ENCODE measurements around the gene PCDHGA10. TPM values are rescaled to one million over a fixed set of nuclear protein-coding genes. Genes with fewer than 3 reads are reported as not detected.

PCDHGA10 gene
- total and polyA plus RNA-seq, 9 of the 15 experiments (the other 6 are each of a cell fraction or from before 2014, with no cell fraction given) = 0.01 to 0.11 (median 0.05) TPM

- TF ChIP-seq, protein P1, sequence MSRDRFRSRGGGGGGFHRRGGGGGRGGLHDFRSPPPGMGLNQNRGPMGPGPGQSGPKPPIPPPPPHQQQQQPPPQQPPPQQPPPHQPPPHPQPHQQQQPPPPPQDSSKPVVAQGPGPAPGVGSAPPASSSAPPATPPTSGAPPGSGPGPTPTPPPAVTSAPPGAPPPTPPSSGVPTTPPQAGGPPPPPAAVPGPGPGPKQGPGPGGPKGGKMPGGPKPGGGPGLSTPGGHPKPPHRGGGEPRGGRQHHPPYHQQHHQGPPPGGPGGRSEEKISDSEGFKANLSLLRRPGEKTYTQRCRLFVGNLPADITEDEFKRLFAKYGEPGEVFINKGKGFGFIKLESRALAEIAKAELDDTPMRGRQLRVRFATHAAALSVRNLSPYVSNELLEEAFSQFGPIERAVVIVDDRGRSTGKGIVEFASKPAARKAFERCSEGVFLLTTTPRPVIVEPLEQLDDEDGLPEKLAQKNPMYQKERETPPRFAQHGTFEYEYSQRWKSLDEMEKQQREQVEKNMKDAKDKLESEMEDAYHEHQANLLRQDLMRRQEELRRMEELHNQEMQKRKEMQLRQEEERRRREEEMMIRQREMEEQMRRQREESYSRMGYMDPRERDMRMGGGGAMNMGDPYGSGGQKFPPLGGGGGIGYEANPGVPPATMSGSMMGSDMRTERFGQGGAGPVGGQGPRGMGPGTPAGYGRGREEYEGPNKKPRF (IDR thresholded peaks at IDR 0.05; ENCODE audit: low read depth, low read length) = no peak
- no peak for TF ChIP-seq ZNF140 (CRISPR knock-in tag; IDR thresholded peaks at IDR 0.05)
- TF ChIP-seq MAFK (IDR thresholded peaks at IDR 0.05; ENCODE audit: low read length) = no peak
- TF ChIP-seq STAT5B (CRISPR knock-in tag; IDR thresholded peaks at IDR 0.05) = no peak
- TF ChIP-seq ZNF561 (CRISPR knock-in tag; conservative IDR thresholded peaks at IDR 0.05) = no peak
- no peak for TF ChIP-seq XRCC4 (IDR thresholded peaks at IDR 0.05; ENCODE audit: extremely low read depth, insufficient read depth, insufficient read length)
- TF ChIP-seq ZNF133 (CRISPR knock-in tag; IDR thresholded peaks at IDR 0.05) = no peak
- TF ChIP-seq YY1 (IDR thresholded peaks at IDR 0.05; ENCODE audit: borderline replicate concordance in 1 of 3, control insufficient read depth in 1 of 3, extremely low read depth in 1 of 3, insufficient read depth in 3 of 3, insufficient read length in 1 of 3, insufficient replicate concordance in 2 of 3, low read depth in 1 of 3, low read length in 2 of 3) = peak in 1 of 3 experiments; percentile 56
- TF ChIP-seq, protein P2, sequence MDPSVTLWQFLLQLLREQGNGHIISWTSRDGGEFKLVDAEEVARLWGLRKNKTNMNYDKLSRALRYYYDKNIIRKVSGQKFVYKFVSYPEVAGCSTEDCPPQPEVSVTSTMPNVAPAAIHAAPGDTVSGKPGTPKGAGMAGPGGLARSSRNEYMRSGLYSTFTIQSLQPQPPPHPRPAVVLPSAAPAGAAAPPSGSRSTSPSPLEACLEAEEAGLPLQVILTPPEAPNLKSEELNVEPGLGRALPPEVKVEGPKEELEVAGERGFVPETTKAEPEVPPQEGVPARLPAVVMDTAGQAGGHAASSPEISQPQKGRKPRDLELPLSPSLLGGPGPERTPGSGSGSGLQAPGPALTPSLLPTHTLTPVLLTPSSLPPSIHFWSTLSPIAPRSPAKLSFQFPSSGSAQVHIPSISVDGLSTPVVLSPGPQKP (CRISPR knock-in tag; IDR thresholded peaks at IDR 0.05) = no peak
- TF ChIP-seq ZNF263 (CRISPR knock-in tag; IDR thresholded peaks at IDR 0.05; ENCODE audit: borderline replicate concordance) = no peak
- TF ChIP-seq THAP7 (CRISPR knock-in tag; IDR thresholded peaks at IDR 0.05) = no peak
- no peak for TF ChIP-seq EWSR1 (IDR thresholded peaks at IDR 0.05; ENCODE audit: borderline replicate concordance, low read depth, partially characterized antibody)
- no peak for TF ChIP-seq CEBPB (tag; IDR thresholded peaks at IDR 0.05)
- no peak for TF ChIP-seq NFIC (IDR thresholded peaks at IDR 0.05)
Measured at GRCh38 chr5:141392429-141393198, 20.2 kb upstream of the PCDHGA10 start, which contains the start of gene PCDHGA8 (continued).
